22Rv1 (cell line): ENCODE data around the gene SATB1.

ENCODE experiments used
- H3K27ac ChIP-seq: fragments of 450-650 bp; 2 replicates; pipeline ENCODE4 v1.5.1; 2017
- ZFX ChIP-seq: fragments of 450-650 bp; IDR thresholded peaks from 2 replicates; pipeline ENCODE4 v1.6.1; 2017; ENCODE audit warnings: antibody characterized with exemption, borderline replicate concordance
- TF ChIP-seq, protein P1 (sequence below): fragments of 450-650 bp; IDR thresholded peaks from 2 replicates; pipeline ENCODE4 v1.5.1; 2017; ENCODE audit warnings: mild to moderate bottlenecking

SATB1 gene

DNA sequence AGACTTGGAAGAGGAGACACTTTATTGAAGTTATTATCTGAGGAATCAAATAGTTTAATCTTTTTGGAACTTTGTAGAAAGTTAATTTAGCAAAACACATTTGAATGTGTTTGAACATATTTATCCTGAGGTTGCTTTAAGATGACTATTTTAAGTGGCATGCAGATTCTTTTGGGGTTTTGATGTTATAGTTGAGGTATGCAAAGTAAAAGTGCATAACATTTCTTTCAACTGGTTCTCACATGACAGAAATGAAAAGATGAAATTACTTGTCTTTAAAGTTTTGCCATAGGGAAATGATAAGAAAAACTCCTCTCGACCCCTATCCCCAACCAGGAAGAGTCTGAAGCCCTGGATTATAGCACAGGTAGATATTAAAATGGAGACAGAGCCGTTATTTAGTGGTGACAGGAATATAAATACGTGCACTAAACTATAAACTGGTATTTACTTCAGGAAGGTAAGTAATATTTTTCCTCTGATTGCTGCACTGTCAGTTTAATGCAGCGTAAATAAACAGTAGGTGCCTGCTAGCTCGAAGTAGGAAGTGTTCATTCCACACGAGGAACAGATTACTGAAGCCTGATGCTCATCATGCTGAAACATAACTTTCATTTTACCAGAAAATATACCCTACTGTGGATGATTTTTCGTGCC lies 15.1 kb upstream of the SATB1 start:
- H3K27ac ChIP-seq: no peak overlapping the region
- TF ChIP-seq, protein P1, sequence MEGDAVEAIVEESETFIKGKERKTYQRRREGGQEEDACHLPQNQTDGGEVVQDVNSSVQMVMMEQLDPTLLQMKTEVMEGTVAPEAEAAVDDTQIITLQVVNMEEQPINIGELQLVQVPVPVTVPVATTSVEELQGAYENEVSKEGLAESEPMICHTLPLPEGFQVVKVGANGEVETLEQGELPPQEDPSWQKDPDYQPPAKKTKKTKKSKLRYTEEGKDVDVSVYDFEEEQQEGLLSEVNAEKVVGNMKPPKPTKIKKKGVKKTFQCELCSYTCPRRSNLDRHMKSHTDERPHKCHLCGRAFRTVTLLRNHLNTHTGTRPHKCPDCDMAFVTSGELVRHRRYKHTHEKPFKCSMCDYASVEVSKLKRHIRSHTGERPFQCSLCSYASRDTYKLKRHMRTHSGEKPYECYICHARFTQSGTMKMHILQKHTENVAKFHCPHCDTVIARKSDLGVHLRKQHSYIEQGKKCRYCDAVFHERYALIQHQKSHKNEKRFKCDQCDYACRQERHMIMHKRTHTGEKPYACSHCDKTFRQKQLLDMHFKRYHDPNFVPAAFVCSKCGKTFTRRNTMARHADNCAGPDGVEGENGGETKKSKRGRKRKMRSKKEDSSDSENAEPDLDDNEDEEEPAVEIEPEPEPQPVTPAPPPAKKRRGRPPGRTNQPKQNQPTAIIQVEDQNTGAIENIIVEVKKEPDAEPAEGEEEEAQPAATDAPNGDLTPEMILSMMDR: no peak
- TF ChIP-seq ZFX: no peak

DNA sequence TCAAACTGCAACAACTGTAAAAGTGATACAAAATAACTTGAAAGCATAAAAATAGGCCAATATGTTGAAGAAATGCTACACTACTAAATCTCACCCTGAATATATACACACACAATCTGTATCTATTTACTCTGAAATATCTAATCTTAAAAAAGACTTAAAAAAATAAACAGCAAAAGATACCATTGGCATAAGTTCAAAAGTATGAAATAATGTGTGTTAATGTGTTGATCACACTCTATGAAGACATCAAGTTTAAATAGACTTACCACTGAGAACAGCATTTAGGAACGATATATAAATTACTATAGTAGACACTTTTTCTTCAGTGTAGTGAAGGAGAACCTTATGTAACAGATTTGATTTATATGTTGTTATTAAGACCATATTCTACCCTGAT lies 14.1 kb upstream of the SATB1 start:
- no peak overlapping the region for H3K27ac ChIP-seq
- TF ChIP-seq, protein P1: no peak
- no peak for TF ChIP-seq ZFX

DNA sequence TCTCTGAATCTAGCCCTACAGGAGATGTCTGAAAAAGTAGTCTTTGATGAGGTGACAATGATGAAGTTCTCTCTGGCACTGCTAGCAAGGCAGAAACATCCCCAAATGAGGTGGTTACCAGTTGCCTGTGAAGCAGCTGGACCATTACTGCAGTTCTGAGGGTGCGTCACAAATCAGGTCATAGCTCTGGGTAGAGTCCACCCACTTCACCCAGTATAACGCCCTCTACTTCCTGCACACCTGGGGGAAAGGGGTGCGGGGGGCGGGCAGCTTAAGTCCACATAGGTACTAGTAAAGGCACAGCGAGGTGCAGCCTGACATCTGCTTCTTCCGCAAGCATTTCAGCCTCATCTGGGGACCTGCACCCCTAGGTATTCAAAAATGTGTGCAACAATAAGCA lies 13.4 kb upstream of the SATB1 start:
- H3K27ac ChIP-seq: no peak overlapping the region
- TF ChIP-seq ZFX: no peak
- TF ChIP-seq, protein P1: no peak

DNA sequence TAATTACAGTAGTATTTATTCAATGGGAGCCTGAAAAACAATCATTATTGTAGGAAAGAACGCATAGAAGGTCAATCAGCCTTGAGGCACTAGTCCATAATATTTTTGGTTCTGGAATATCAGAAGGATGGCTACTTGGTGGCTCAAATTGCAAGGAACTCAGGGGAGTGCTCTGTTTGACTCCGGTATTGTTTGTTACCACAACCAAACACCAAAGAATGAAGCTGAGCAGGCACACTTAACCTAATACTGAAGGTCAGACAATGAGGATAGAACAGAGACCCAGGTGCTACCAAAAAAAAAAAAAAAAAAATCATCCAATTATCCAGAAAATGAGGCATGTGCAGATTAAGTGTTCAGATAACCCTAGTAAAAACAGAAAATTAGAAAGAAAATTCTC lies 11.1 kb upstream of the SATB1 start:
- no peak overlapping the region for H3K27ac ChIP-seq
- TF ChIP-seq ZFX: no peak
- TF ChIP-seq, protein P1: no peak

DNA sequence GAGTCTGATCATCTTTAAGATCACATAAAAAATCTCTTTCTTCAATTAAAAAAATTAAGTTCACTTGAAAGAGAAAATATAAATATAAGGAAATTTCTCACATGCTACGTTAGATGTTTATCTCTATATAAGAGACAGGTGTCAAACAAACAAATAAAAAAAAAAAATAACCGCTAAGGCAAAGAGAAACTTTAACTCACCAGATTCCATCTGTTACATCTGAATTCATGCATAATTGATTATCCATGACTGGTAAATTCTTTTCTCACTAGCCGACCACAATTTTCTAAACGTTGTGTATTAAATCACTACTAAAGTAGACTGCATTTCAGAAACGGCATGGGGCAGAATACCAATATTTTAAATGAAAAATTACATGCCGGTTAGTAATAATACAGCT lies 9.6 kb upstream of the SATB1 start:
- TF ChIP-seq ZFX: no peak
- TF ChIP-seq, protein P1: no peak

DNA sequence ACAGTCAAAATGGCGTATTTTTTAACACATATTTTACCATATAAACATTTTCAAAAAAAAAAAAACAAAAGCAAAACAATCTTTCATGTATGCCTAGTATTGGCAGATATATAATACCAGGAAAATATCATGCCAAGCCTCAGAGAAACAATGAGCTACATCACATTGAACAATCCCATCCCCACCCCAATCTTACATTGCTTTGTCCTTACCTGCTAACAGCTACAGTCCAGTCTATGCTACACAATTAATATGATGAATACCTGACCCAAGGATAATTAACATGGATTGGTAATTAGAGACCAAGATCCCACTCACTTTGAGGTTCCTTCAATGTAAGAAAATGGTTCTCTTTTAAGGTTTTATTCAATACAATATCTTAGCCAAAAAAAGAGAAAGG lies 7.6 kb upstream of the SATB1 start:
- TF ChIP-seq ZFX: no peak
- TF ChIP-seq, protein P1: no peak
- no peak overlapping the region for H3K27ac ChIP-seq

More for the DNA sequence above, 9.6 kb upstream of the SATB1 start:
- no peak overlapping the region for H3K27ac ChIP-seq

DNA sequence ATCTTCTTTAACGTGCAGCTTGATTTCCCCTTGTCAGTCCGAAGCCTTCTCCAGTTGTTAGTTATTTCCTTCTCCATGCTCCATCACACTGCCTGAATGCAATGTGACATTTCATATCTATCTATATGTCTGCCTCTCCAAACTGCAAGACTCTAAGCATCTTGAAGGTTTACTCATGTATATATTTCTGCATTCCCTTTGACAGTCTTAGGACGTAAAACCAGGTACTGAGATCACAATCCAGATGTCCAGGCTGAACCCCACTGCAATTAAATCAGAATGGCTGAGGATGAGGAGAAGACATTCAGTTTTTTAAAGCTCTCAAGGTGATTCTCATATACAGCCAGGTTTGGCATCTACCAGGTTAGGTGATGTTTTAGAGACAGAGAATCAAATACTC lies 6.1 kb upstream of the SATB1 start:
- no peak for TF ChIP-seq ZFX
- TF ChIP-seq, protein P1: no peak
- no peak overlapping the region for H3K27ac ChIP-seq
